Mesenchymal stem cell (in vitro differentiated cells and primary cell): ENCODE measurements around the gene FAAP100.

Experiments
- DNase-seq: peaks from one replicate; pipeline ENCODE4 v3.0.0-alpha.2; 2013
- H2AFZ ChIP-seq: one replicate; pipeline ENCODE4 v1.6.1; 2013; ENCODE audit warnings: low read depth, mild to moderate bottlenecking, control low read depth, inconsistent platforms, low read length, moderate library complexity
- H2AK5ac ChIP-seq: 2 replicates; pipeline ENCODE4 v1.6.1; 2013; ENCODE audit warnings: low read length, moderate library complexity, mild to moderate bottlenecking, inconsistent platforms; ENCODE audit not compliant: severe bottlenecking
- H2BK120ac ChIP-seq: one replicate; pipeline ENCODE4 v1.6.1; 2013; ENCODE audit warnings: low read depth, mild to moderate bottlenecking, inconsistent platforms, low read length, moderate library complexity
- H2BK12ac ChIP-seq, 2 experiments: one replicate each; pipeline ENCODE4 v1.6.1; 2013; ENCODE audit warnings: inconsistent platforms in 2 of 2, low read length in 2 of 2, mild to moderate bottlenecking in 2 of 2, moderate library complexity in 2 of 2, control low read depth in 1 of 2
- H2BK15ac ChIP-seq: one replicate; pipeline ENCODE4 v1.6.1; 2013; ENCODE audit warnings: mild to moderate bottlenecking, low read depth, inconsistent platforms; ENCODE audit not compliant: poor library complexity, severe bottlenecking
- H2BK5ac ChIP-seq: 2 replicates; pipeline ENCODE4 v1.6.1; 2013; ENCODE audit warnings: low read depth, mild to moderate bottlenecking, low read length, control low read depth, inconsistent platforms; ENCODE audit not compliant: poor library complexity, severe bottlenecking
- H3K14ac ChIP-seq, 2 experiments: one replicate each; pipeline ENCODE4 v1.6.1; 2013; ENCODE audit warnings: inconsistent platforms in 2 of 2, low read length in 2 of 2, control low read depth in 1 of 2, mild to moderate bottlenecking in 1 of 2, moderate library complexity in 1 of 2
- H3K18ac ChIP-seq, 2 experiments: one replicate each; pipeline ENCODE4 v1.6.1; 2013; ENCODE audit warnings: inconsistent platforms in 2 of 2, low read length in 2 of 2, control low read depth in 1 of 2, low read depth in 1 of 2, mild to moderate bottlenecking in 1 of 2
- H3K23ac ChIP-seq, 2 experiments: one replicate each; pipeline ENCODE4 v1.6.1; 2013; ENCODE audit warnings: inconsistent platforms in 2 of 2, low read length in 2 of 2, mild to moderate bottlenecking in 2 of 2, moderate library complexity in 2 of 2, control low read depth in 1 of 2
- H3K27ac ChIP-seq: 2 replicates; pipeline ENCODE4 v1.5.1; 2013; ENCODE audit warnings: mild to moderate bottlenecking, moderate library complexity, low read length, control low read depth, inconsistent platforms; ENCODE audit not compliant: poor library complexity, severe bottlenecking
- H3K27me3 ChIP-seq, 2 experiments: 2 replicates each; pipeline versions ENCODE4 v1.6.1 to v1.7.0; 2013; ENCODE audit warnings: low read length in 2 of 2, mild to moderate bottlenecking in 2 of 2, moderate library complexity in 2 of 2, control low read depth in 1 of 2, inconsistent platforms in 1 of 2; ENCODE audit not compliant: control insufficient read depth in 1 of 2, insufficient read depth in 1 of 2
- H3K36me3 ChIP-seq, 2 experiments: 2 replicates each; pipeline versions ENCODE4 v1.6.1 to v1.7.0; 2013; ENCODE audit warnings: low read length in 2 of 2, control low read depth in 1 of 2, inconsistent platforms in 1 of 2, low read depth in 1 of 2, mild to moderate bottlenecking in 1 of 2; ENCODE audit not compliant: insufficient read depth in 2 of 2, control insufficient read depth in 1 of 2
- H3K4ac ChIP-seq, 2 experiments: one replicate each; pipeline ENCODE4 v1.6.1; 2013; ENCODE audit warnings: inconsistent platforms in 2 of 2, low read length in 2 of 2, mild to moderate bottlenecking in 2 of 2, moderate library complexity in 2 of 2, control low read depth in 1 of 2, low read depth in 1 of 2
- H3K4me1 ChIP-seq: 2 replicates; pipeline ENCODE4 v1.6.1; 2013; ENCODE audit warnings: low read depth, low read length, control low read depth; ENCODE audit not compliant: control insufficient read depth, insufficient read depth
- H3K4me2 ChIP-seq: 2 replicates; pipeline ENCODE4 v1.6.1; 2013; ENCODE audit warnings: low read length, mild to moderate bottlenecking, inconsistent platforms; ENCODE audit not compliant: poor library complexity, severe bottlenecking
- H3K4me3 ChIP-seq, 2 experiments: 2 replicates each; pipeline versions ENCODE4 v1.5.1 to v1.7.0; 2013; ENCODE audit warnings: low read length in 2 of 2, mild to moderate bottlenecking in 2 of 2, control low read depth in 1 of 2, low read depth in 1 of 2; ENCODE audit not compliant: insufficient read depth in 1 of 2
- H3K79me1 ChIP-seq: replicated peaks from 2 replicates; pipeline ENCODE4 v1.6.1; 2013; ENCODE audit warnings: mild to moderate bottlenecking, control low read depth, low read length, inconsistent platforms; ENCODE audit not compliant: poor library complexity, severe bottlenecking
- H3K9ac ChIP-seq: 2 replicates; pipeline ENCODE4 v1.7.0; 2013; ENCODE audit warnings: mild to moderate bottlenecking, low read length, moderate library complexity
- H3K9me3 ChIP-seq: 2 replicates; pipeline ENCODE4 v1.7.0; 2013; ENCODE audit warnings: mild to moderate bottlenecking, low read length; ENCODE audit not compliant: control insufficient read depth
- H4K8ac ChIP-seq: one replicate; pipeline ENCODE4 v1.6.1; 2013; ENCODE audit warnings: inconsistent platforms, mild to moderate bottlenecking, low read length, moderate library complexity
- H4K91ac ChIP-seq: one replicate; pipeline ENCODE4 v1.6.1; 2013; ENCODE audit warnings: mild to moderate bottlenecking, low read length, inconsistent platforms
- WGBS: methylation state at CpG from one replicate; pipeline ENCODE4 v1.1.7; 2013; ENCODE audit warnings: mixed read lengths; 5-methylcytosine and 5-hydroxymethylcytosine counted together

FAAP100 gene

GRCh38 chr17:81553018-81553615, 964 bp upstream of the FAAP100 start:
- Histone ChIP-seq H3K4ac (peak overlapping the region in 1 of 2 experiments; percentile 66), H2BK5ac (no peak overlapping the region), H3K23ac (no peak overlapping the region), H4K8ac (no peak overlapping the region), H3K9me3 (no peaks in the 10 kb centered on the region), H3K27me3 (no peaks in the 10 kb centered on the region), H3K36me3 (peaks cover 43 to 51% of the 10 kb centered on the region in 2 experiments), H3K14ac (no peak overlapping the region), H2BK15ac (no peak overlapping the region), H3K27ac (peak overlapping the region; percentile 72), H2BK12ac (peak overlapping the region in 1 of 2 experiments; percentile 49), H3K79me1 (peaks cover 25% of the 10 kb centered on the region), H3K4me2 (peak overlapping the region; percentile 69), H3K9ac (peak overlapping the region; percentile 88), H4K91ac (no peak overlapping the region), H2AFZ (no peak overlapping the region), H2AK5ac (no peak overlapping the region), H3K18ac (no peak overlapping the region), H3K4me1 (peaks cover 54% of the 10 kb centered on the region), H2BK120ac (peak overlapping the region; percentile 7), H3K4me3 (peak overlapping the region; percentile 92)
- 8% methylated on average over 18 of the region's 19 CpGs for WGBS
- DNase-seq, result peak; percentile 90

GRCh38 chr17:81551458-81552243, 502 bp downstream of the FAAP100 start:
- peak overlapping the region; percentile 49 for H2BK5ac ChIP-seq
- H2BK120ac ChIP-seq, result no peak overlapping the region
- peak; percentile 55 for DNase-seq
- peak overlapping the region in 1 of 2 experiments; percentile 92 for H3K14ac ChIP-seq
- peak overlapping the region; percentile 34 to 96 for H3K18ac ChIP-seq
- H4K8ac ChIP-seq, result peak overlapping the region; percentile 29
- H3K79me1 ChIP-seq, result peaks cover 28% of the 10 kb centered on the region
- peak overlapping the region in 1 of 2 experiments; percentile 56 for H2BK12ac ChIP-seq
- H3K4me3 ChIP-seq, result peak overlapping the region; percentile 92
- no peak overlapping the region for H3K23ac ChIP-seq
- peak overlapping the region; percentile 44 for H4K91ac ChIP-seq
- 3% methylated on average over 46 of the region's 69 CpGs for WGBS
- H3K4me1 ChIP-seq, result peaks cover 47% of the 10 kb centered on the region
- peak overlapping the region; percentile 88 for H3K9ac ChIP-seq
- H3K4me2 ChIP-seq, result peak overlapping the region; percentile 84
- no peak overlapping the region for H2AK5ac ChIP-seq
- no peak overlapping the region for H3K27ac ChIP-seq
- no peaks in the 10 kb centered on the region for H3K27me3 ChIP-seq
- H2BK15ac ChIP-seq, result no peak overlapping the region
- H3K9me3 ChIP-seq, result no peaks in the 10 kb centered on the region
- peaks cover 43 to 51% of the 10 kb centered on the region in 2 experiments for H3K36me3 ChIP-seq
- peak overlapping the region; percentile 7 to 86 for H3K4ac ChIP-seq
- H2AFZ ChIP-seq, result peak overlapping the region; percentile 60

GRCh38 chr17:81550830-81551457, 1.2 kb downstream of the FAAP100 start:
- H2BK15ac ChIP-seq, result no peak overlapping the region
- H3K18ac ChIP-seq, result no peak overlapping the region
- 92% methylated on average over 27 of the region's 27 CpGs for WGBS
- no peak overlapping the region for H2AFZ ChIP-seq
- no peak overlapping the region for H3K27ac ChIP-seq
- H3K79me1 ChIP-seq, result peaks cover 27% of the 10 kb centered on the region
- DNase-seq, result no peak
- no peak overlapping the region for H4K8ac ChIP-seq
- no peak overlapping the region for H3K14ac ChIP-seq
- peaks cover 40% of the 10 kb centered on the region for H3K4me1 ChIP-seq
- H4K91ac ChIP-seq, result peak overlapping the region; percentile 3
- H2BK120ac ChIP-seq, result no peak overlapping the region
- H3K4me3 ChIP-seq, result peak overlapping the region; percentile 92
- H3K36me3 ChIP-seq, result peaks cover 45 to 51% of the 10 kb centered on the region in 2 experiments
- no peak overlapping the region for H3K23ac ChIP-seq
- no peak overlapping the region for H2AK5ac ChIP-seq
- no peaks in the 10 kb centered on the region for H3K9me3 ChIP-seq
- H3K4me2 ChIP-seq, result peak overlapping the region; percentile 84
- H3K9ac ChIP-seq, result peak overlapping the region; percentile 88
- no peak overlapping the region for H3K4ac ChIP-seq
- H3K27me3 ChIP-seq, result no peaks in the 10 kb centered on the region
- no peak overlapping the region for H2BK12ac ChIP-seq
- no peak overlapping the region for H2BK5ac ChIP-seq

- no peak overlapping the region for H3K4me3 ChIP-seq
- H3K79me1 ChIP-seq, result peaks cover 31% of the 10 kb centered on the region
- peak overlapping the region; percentile 29 for H3K4me2 ChIP-seq
- no peak overlapping the region for H3K27ac ChIP-seq
- no peak overlapping the region for H4K91ac ChIP-seq
- H2BK15ac ChIP-seq, result no peak overlapping the region
- no peak overlapping the region for H4K8ac ChIP-seq
- no peak overlapping the region for H2AK5ac ChIP-seq
- no peak overlapping the region for H2AFZ ChIP-seq
- peak overlapping the region; percentile 88 for H3K9ac ChIP-seq
- H3K23ac ChIP-seq, result peak overlapping the region in 1 of 2 experiments; percentile 9
- H3K4ac ChIP-seq, result no peak overlapping the region
- H2BK12ac ChIP-seq, result no peak overlapping the region
- no peaks in the 10 kb centered on the region for H3K27me3 ChIP-seq
- WGBS, result 98% methylated on average over 15 of the region's 15 CpGs
- peaks cover 37% of the 10 kb centered on the region for H3K4me1 ChIP-seq
- no peak overlapping the region for H2BK5ac ChIP-seq
- no peak overlapping the region for H2BK120ac ChIP-seq
- no peak overlapping the region for H3K18ac ChIP-seq
- no peak overlapping the region for H3K14ac ChIP-seq
- no peaks in the 10 kb centered on the region for H3K9me3 ChIP-seq
- H3K36me3 ChIP-seq, result peaks cover 51 to 54% of the 10 kb centered on the region in 2 experiments
- no peak for DNase-seq
Observed at GRCh38 chr17:81550285-81550684, 1.9 kb downstream of the FAAP100 start.
